ENCODE measurements around the gene NBR1.
"Not testable (repeated sequence)": the region's sequence is repeated elsewhere in the genome, so short reads cannot be mapped to it uniquely, and the experiment has no call there.

The NBR1 gene

DNA sequence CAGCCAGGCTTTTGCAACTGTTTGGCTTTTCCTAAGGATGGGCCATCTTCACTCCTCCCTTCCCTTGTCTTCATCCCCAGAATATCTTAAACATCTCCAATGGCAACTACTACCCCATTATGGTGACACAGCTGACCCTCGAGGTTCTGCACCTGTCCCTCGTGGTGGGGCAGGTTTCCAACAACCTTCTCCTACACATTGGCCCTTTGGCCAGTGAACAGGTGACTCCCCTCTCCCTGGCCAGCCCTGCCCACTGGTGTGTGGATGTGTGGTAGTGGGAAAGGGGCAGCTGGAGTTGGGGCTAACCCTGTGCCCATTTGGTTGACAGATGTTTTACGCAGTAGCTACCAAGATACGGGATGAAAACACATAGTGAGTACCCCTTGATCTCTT, 45.4 kb downstream of the NBR1 start:
- FAIRE-seq = no peak

DNA sequence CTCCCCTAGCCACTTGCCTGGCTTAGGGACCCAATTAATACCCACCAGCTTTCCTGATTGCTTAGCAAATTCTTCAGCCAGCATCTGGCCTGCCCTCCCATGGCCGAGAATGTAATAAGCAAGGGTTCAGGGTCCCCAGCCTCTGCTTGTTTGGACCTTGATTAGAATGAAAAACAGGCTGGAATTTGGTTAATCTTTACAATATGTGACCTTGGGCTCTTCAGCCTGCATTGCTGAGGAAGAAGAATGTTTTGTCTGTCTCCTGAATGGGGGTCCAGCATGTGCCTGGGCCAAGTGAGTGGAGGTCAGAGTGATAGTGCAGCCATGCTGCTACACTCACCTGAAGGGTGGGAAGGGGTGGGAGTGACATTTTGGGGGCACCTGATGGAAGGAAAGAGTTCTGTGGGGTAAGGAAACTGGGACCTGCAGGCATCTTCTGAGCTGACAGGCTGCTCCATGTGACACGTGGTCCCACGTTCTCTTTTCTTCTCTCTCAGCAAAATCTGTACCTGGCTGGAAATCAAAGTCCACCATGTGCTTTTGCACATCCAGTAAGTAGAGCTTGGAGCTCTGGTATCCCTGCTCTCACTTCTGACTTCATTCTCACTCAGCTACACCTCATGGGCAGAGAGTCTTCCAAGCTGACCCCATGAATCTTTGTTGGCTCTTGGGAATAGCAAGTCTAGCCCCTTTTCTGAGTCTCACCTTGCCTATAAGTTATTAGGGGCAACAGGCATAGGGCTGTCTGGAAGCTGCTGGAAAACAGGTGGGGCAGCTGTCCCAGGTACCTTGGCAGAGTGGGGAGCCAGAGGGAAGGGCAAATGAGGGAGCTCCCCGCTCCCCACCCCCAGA, 46.0 kb downstream of the NBR1 start:
- FAIRE-seq = no peak

DNA sequence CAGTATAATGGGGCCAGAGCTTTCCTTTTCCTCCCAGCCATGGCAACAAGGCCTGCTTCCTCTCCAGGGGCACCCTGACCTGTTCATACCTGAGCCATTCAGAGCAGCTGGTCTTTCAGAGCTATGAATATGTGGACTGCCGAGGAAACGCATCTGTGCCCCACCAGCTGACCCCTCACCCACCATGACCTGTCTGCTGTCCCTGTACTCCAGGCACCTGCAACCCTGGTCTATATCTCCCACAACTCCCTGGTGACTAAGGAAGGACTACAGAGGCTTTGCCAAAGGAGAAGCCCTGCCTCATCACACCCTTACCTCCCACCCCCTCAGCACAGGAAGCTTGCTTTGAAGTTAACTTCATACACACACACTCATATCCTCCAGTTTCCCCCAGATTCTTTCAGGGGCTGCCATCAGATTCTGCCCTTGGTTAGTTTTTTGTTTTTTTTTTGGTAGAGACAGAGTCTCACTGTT, 46.6 kb downstream of the NBR1 start:
- FAIRE-seq = no peak

DNA sequence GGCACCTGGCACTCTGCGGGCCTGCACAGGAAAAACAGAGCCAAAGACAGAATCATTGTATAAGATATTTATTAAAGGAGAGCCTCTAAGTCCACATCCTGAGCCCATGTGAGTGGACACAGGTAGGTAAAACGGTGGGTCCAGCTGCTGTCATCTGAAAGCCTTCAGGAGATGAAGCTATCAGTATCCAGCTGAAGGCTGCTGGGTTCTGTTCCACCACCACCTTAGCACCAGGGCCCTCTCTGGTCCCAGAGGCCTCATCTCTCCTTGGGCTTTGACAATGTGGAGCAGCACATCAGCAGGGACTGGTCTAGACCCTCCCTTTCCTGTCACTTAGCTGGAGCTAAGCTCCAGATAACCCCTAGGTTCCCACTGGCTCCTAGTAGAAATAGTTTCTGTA, 48.0 kb downstream of the NBR1 start:
- no peak for FAIRE-seq

DNA sequence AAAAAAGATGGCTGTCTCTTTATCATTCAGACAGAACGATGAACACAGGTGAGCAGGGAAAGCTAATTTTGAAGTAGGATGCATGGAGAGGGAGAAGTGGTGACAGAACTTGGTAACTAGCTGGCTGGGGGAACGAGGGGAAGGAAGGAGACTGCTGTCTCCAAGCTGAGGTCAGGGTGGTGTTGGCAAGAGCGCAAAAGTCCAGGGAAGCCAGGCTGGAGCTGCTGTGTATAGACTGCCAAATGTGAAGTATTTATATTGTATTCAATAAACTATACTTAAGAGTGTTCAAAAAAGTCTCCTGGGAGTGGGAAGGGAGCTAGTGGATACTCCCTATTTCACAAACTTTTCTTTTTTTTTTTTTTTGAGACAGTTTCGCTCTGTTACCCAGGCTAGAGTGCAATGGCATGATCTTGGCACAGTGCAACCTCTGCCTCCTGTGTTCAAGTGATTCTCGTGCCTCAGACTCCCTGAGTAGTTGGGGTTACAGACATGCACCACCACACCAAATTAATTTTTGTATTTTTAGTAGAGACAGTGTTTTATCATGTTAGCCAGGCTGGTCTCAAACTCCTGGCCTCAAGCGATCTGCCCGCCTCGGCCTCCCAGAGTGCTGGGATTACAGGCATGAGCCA, 48.8 kb downstream of the NBR1 start:
- FAIRE-seq = no peak

DNA sequence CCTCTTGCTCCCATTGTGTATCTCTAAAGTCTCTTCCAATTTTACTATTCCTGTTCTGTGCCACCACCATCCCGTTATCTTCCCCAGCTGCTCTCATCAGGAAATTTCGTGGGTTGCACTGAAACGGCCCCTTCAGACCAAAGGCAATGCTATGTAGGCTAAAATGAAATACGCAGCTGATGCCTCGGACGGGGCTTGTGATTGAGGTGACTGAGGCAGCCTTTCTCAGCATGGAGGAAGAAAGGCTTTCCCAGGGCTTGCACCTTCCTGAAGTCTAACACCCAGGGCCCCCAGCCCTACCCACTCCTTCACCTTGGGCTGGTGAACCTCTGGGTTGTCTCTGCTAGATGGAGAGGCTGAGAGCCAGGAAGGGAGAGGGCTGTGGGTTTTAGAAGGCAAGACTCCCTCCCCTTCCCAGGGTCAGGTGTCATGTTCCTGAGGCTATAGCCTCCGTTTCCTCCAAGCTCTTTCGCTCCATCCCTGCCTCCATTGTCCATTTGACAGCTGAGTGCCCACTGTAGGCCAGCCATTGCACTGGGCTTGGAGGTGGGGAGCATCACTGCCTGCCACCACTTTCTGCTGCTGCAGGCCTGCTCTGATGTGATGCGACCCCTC, 49.6 kb downstream of the NBR1 start:
- FAIRE-seq = no peak

DNA sequence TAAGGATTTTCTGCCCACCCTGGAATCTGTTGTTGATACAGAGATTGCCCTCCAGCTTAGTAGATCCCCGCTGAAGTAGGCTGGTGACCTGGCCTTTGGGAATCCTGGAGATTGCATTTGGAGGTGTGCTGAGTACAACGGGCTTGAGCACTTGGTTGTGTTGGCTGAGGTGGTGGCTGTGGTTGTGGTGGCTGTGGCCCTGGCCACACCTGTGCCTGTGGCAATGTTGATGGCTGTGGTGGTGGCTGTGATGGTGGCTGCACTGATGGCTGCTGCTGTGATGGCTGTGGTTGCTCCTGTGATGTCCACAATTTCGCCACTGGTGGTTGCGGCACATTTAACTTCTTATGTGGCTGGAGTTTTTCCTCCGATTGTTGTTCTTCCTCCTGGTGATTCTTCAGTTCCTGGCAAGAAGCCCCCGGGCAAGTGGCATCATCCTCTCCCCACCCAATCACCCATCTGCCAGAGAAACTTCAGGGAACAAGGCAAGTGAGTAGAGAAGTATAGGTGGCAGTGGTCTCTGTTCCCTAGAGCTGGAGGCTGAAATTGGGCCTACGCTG, 53.2 kb downstream of the NBR1 start:
- no peak for FAIRE-seq

DNA sequence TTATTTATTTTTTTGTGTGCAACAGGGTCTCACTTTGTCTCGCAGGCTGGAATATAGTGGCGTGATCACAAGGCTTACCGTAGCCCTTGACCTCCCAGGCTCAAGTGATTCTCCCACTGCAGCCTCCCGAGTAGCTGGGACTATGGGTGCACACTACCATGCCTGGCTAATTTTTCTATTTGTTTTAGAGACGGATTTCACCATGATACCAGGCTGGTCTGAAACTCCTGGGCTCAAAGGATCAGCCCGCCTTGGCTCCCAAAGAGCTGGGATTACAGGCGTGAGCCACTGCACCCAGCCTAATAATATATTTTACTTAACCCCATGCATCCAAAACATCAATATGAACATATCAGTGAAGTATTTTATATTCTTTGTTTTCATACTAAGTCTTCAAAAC, 55.4 kb downstream of the NBR1 start:
- FAIRE-seq = no peak

DNA sequence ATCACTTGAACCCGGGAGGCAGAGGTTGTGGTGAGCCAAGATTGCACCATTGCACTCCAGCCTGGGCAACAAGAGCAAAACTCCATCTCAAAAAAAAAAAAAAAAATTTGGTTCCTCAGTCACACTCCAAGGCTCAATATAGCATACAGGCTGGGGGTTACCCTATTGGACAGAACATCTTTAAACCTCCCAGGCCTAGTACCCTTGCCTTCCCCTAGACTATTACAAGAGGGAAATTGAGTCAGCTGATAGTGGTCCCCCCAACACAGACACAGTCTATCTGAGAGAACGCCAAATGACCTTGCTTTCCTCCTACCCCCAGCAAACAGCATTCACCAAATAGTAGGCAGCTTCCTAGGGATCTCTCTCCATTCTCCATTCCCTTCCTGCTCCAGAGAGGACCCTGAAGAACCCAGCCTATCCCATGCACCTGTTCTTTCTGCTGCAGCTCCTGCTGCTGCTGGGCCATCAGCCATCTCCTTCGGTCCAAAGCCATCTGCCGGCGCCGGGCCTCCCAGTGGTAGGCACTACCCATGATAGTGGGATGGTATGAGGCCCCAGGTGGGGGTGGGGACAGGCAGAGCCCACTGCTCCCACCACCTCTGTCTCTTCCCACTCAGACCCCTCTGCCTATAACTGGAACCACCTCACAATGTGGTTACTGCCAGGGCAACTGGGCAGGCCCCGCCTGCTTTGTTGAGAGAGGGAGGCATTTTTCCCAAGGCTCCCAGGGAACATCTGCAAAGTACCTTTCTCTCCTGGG, 57.2 kb downstream of the NBR1 start, which contains the start of gene CCDC200:
Gene CCDC200, minus strand, starts transcription at position 604 of the 763 bp plus-strand sequence. Its CDS starts 69 bp downstream, at position 535.
- FAIRE-seq = not testable (repeated sequence)

DNA sequence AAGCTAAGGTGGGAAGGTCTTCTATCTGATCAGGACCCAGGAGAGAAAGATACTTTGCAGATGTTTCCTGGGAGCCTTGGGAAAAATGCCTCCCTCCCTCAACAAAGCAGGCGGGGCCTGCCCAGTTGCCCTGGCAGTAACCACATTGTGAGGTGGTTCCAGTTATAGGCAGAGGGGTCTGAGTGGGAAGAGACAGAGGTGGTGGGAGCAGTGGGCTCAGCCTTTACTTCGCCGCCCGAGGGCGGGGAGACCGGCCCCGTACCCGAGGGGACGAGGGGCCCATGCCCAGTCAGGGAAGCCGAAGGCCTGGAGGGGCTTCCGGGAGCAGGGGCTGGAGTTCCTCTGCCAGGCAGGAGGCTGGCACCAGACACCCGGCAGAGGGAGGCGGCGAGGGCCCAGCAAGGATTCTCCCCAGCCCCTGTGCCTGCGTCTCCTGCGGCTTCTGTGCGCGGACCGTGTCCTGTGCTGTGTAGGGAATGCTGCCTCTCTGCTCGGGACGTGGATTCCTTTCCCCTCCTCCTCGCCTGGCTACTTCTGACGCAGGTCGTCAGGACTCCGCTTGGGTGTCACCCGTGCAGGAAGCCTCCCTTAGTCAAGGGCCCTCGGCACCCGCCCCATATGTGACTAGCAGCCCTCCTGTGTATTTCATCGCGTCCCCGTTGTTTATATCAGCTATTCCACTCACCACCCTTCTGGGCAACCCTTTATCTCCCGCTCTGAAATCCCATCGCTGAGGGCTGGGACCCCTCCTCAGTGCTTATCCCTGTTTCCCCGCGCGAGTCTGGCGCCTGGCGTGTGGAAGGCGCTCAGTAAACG, 60.4 kb downstream of the NBR1 start:
- FAIRE-seq = not testable (repeated sequence)

DNA sequence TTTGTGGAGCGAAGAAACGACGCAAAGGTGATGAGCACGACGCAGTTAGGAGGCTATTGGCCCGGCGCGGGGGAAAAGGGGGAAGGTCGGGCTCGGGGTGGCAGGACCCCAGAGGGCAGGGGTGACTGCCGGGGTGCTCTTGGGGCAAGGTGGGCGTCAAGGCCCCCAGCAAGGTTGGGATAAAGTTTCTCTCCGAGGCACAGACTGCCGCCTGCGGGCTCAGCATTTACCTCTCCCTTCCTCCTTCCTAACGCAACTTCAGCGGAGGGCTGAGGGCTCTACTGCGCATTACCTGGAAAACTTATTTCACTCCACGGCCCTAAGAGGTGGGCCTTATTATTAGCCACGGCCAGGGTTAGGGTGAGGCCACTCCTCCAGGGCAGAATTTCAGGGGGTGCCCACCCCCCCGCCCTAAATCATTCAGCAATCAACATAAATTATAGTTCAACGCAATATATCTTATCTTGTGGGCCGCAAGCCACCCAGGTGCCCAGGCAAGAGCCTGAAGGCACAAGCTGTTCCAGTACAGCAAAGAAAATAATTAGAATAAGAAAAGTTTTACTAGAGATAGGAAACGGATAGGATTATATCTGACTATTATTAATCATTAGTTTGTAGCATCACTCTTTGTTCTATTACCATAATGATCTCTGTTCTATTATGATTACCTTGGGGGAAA, 61.1 kb downstream of the NBR1 start:
- FAIRE-seq = not testable (repeated sequence)

DNA sequence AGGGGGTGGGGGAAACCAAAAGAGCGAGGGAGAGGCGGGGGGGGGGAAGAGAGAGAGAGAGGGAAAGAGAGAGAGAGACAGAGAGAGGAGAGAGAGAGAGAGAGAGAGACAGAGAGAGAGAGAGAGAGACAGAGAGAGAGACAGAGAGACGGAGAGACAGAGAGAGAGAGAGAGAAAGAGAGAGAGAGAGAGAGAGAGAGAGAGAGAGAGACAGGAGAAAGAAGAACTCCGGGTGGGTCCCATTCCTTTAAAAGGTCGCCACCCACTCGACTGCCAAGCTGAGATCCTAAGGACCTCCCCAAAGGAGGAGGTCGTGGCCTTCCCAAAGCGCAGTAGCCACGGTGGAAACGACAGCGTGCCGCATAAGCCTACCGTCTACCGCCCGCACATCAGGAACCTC, 62.2 kb downstream of the NBR1 start:
- not testable (repeated sequence) for FAIRE-seq

DNA sequence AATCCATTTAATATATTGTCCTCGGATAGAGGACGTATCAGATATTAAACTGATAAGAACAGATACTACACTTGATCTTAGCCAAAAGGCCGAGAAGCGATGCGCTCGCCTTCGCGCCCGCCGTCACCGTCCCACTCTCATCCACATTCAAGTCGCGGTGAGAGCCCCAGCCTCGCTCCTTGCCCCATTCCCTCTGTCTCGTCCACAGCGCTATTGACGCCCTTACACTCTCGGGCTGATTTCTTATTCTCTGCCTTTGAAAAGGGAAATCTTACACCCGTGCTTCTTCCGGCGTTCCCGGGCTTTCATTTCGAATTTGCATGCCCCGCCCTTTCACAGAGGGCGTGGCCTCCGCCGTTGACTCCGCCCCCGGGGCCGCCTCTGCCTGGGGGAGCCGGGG, 62.9 kb downstream of the NBR1 start, which contains the start of gene RNU2-1:
Gene RNU2-1, minus strand, starts transcription at position 101 of the 400 bp plus-strand sequence.
- not testable (repeated sequence) for FAIRE-seq

DNA sequence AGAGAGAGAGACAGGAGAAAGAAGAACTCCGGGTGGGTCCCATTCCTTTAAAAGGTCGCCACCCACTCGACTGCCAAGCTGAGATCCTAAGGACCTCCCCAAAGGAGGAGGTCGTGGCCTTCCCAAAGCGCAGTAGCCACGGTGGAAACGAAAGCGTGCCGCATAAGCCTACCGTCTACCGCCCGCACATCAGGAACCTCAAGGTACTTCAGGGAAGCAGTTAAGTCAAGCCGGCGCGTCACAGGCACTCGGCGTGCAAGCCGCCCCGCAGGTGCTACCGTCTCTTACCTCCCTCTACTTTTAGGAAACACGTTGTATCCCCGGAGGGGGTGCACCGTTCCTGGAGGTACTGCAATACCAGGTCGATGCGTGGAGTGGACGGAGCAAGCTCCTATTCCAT, 68.6 kb downstream of the NBR1 start:
- not testable (repeated sequence) for FAIRE-seq

DNA sequence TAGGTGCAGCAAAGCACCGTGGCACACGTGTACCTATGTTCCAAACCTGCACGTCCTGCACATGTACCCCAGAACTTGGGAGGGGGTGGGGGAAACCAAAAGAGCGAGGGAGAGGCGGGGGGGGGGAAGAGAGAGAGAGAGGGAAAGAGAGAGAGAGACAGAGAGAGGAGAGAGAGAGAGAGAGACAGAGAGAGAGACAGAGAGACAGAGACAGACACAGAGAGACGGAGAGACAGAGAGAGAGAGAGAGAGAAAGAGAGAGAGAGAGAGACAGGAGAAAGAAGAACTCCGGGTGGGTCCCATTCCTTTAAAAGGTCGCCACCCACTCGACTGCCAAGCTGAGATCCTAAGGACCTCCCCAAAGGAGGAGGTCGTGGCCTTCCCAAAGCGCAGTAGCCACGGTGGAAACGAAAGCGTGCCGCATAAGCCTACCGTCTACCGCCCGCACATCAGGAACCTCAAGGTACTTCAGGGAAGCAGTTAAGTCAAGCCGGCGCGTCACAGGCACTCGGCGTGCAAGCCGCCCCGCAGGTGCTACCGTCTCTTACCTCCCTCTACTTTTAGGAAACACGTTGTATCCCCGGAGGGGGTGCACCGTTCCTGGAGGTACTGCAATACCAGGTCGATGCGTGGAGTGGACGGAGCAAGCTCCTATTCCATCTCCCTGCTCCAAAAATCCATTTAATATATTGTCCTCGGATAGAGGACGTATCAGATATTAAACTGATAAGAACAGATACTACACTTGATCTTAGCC, 69.8 kb downstream of the NBR1 start:
- FAIRE-seq = not testable (repeated sequence)

DNA sequence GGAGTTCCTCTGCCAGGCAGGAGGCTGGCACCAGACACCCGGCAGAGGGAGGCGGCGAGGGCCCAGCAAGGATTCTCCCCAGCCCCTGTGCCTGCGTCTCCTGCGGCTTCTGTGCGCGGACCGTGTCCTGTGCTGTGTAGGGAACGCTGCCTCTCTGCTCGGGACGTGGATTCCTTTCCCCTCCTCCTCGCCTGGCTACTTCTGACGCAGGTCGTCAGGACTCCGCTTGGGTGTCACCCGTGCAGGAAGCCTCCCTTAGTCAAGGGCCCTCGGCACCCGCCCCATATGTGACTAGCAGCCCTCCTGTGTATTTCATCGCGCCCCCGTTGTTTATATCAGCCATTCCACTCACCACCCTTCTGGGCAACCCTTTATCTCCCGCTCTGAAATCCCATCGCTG, 75.4 kb downstream of the NBR1 start:
- FAIRE-seq = not testable (repeated sequence)
